ENCODE data around the gene GMEB2.
A peak's percentile ranks its signal among the peaks of the same experiment; 100 is the strongest.

GMEB2 gene

GRCh38 chr20:63558804-63559484 is 68.0 kb downstream of the GMEB2 start:
- DNase-seq, result no peak

- no peak for DNase-seq
Measured at GRCh38 chr20:63557481-63557891, 69.4 kb downstream of the GMEB2 start.

GRCh38 chr20:63556873-63557478 is 69.9 kb downstream of the GMEB2 start:
- no peak for DNase-seq

GRCh38 chr20:63555661-63556381 is 71.1 kb downstream of the GMEB2 start:
- no peak for DNase-seq

GRCh38 chr20:63554361-63555278 is 72.3 kb downstream of the GMEB2 start:
- DNase-seq, result no peak

- no peak for DNase-seq
Measured at GRCh38 chr20:63553933-63554290, 73.0 kb downstream of the GMEB2 start, which contains the start of gene FNDC11. TSS of gene FNDC11 (plus strand) at chr20:63554159. CDS start at chr20:63555664, 1,505 bp downstream.

GRCh38 chr20:63553251-63553932 is 73.5 kb downstream of the GMEB2 start:
- peak; percentile 73 for DNase-seq

GRCh38 chr20:63552481-63553249 is 74.2 kb downstream of the GMEB2 start:
- DNase-seq, result no peak

- no peak for DNase-seq
Measured at GRCh38 chr20:63551068-63551467, 75.8 kb downstream of the GMEB2 start.

- no peak for DNase-seq
Measured at GRCh38 chr20:63549679-63550282, 77.1 kb downstream of the GMEB2 start.

- no peak for DNase-seq
Measured at GRCh38 chr20:63549019-63549418, 77.9 kb downstream of the GMEB2 start.

- no peak for DNase-seq
Measured at GRCh38 chr20:63548542-63548941, 78.4 kb downstream of the GMEB2 start.

- DNase-seq, result no peak
Measured at GRCh38 chr20:63547725-63548480, 79.0 kb downstream of the GMEB2 start, which contains the start of gene SRMS. TSS of gene SRMS (minus strand) at chr20:63547749. CDS start at chr20:63547463, 286 bp downstream.

- DNase-seq, result no peak
Measured at GRCh38 chr20:63546956-63547724, 79.8 kb downstream of the GMEB2 start.

GRCh38 chr20:63546256-63546955 is 80.5 kb downstream of the GMEB2 start:
- DNase-seq, result no peak

GRCh38 chr20:63545814-63546213 is 81.1 kb downstream of the GMEB2 start:
- DNase-seq, result no peak

- no peak for DNase-seq
Measured at GRCh38 chr20:63544958-63545516, 81.9 kb downstream of the GMEB2 start.

Measured in fibroblast of skin of abdomen (primary cell).